Measurements from ENCODE around the gene EXOC2. TPM values are rescaled to one million over a fixed set of nuclear protein-coding genes. Genes with fewer than 3 reads are reported as not detected.

The EXOC2 gene
- polyA plus RNA-seq, 1 experiment = 16.0 TPM

DNA sequence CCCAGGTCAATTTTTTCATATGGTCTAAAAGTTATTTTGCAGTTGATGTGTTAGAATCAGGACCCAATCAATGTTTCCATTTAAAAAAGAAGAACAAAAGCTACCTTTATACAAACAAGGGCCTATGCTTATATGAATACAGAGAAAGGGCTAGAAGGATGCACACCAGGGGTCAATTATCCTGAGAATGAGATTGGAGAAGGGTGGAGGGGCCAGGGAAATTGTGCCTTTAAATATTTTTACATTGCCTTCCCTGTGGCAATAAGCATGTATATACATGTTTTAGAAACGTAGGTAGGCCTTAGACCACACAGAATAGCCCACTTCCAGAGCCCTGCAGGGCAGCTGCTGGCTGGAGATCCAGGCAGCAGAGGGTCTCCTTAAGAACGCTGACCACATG, 12.7 kb downstream of the EXOC2 start:
- no peaks in the 10 kb centered on the region for H3K27me3 ChIP-seq (ENCODE audit: control insufficient read depth, insufficient read depth, low read length)
- TF ChIP-seq, protein P1, sequence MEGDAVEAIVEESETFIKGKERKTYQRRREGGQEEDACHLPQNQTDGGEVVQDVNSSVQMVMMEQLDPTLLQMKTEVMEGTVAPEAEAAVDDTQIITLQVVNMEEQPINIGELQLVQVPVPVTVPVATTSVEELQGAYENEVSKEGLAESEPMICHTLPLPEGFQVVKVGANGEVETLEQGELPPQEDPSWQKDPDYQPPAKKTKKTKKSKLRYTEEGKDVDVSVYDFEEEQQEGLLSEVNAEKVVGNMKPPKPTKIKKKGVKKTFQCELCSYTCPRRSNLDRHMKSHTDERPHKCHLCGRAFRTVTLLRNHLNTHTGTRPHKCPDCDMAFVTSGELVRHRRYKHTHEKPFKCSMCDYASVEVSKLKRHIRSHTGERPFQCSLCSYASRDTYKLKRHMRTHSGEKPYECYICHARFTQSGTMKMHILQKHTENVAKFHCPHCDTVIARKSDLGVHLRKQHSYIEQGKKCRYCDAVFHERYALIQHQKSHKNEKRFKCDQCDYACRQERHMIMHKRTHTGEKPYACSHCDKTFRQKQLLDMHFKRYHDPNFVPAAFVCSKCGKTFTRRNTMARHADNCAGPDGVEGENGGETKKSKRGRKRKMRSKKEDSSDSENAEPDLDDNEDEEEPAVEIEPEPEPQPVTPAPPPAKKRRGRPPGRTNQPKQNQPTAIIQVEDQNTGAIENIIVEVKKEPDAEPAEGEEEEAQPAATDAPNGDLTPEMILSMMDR (IDR thresholded peaks at IDR 0.05; ENCODE audit: insufficient read depth, low read depth, low read length) = no peak
- POLR2A ChIA-PET = no interaction called here
- CTCF ChIA-PET = interaction anchor here (1.9 kb wide), 1 partner anchor 21 kb away, joined by 4 read pairs; no protein-coding TSS in a partner anchor
- H3K36me3 ChIP-seq (ENCODE audit: control insufficient read depth, insufficient read depth, low read length) = no peaks in the 10 kb centered on the region
- H3K4me3 ChIP-seq (ENCODE audit: low read depth, low read length) = no peak overlapping the region
- no peak for DNase-seq (ENCODE audit: low read depth)

DNA sequence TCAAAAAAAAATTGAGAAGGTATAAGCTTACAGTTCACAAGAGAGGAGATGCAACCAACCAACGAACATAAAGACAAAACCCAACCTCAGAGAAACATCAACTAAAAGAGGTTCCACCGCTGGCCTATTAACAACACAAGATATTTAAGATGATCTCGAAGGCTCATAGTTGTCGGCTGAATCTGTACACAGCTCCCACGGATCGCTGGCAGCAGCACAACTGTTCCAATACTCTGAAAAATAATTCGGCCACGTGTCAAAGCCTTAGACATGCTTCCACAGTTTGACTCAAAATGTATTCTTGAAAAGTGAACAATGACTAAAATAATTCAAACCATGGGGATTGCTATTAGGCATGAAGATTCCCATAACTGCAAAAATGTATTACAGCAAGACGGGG, 13.7 kb downstream of the EXOC2 start:
- CTCF ChIA-PET = no interaction called here
- H3K36me3 ChIP-seq (ENCODE audit: control insufficient read depth, insufficient read depth, low read length) = no peaks in the 10 kb centered on the region
- POLR2A ChIA-PET = no interaction called here
- no peak overlapping the region for H3K4me3 ChIP-seq (ENCODE audit: low read depth, low read length)
- TF ChIP-seq, protein P1 (IDR thresholded peaks at IDR 0.05; ENCODE audit: insufficient read depth, low read depth, low read length) = no peak
- no peaks in the 10 kb centered on the region for H3K27me3 ChIP-seq (ENCODE audit: control insufficient read depth, insufficient read depth, low read length)
- no peak for DNase-seq (ENCODE audit: low read depth)

DNA sequence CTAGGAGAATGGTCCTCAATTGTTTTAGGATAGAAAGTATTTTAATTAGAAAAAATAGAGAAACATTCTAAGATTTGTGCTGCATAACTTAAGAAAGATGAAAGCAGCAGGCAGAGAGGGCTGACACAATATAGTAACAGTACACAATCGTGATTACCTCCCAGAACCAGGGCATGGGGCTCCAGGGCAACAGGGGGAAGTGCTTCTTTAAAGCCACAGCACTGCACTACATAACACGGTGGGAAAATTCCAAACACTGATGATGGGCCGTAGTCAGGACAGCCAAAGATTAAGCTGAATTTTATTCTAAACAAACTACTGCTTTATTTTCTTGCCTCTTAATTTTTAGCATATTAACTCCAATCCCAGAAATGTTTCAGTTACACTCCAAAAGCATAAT, 14.4 kb downstream of the EXOC2 start:
- TF ChIP-seq, protein P1 (IDR thresholded peaks at IDR 0.05; ENCODE audit: insufficient read depth, low read depth, low read length) = no peak
- CTCF ChIA-PET = no interaction called here
- no peak overlapping the region for H3K4me3 ChIP-seq (ENCODE audit: low read depth, low read length)
- no peaks in the 10 kb centered on the region for H3K36me3 ChIP-seq (ENCODE audit: control insufficient read depth, insufficient read depth, low read length)
- DNase-seq (ENCODE audit: low read depth) = no peak
- POLR2A ChIA-PET = no interaction called here
- no peaks in the 10 kb centered on the region for H3K27me3 ChIP-seq (ENCODE audit: control insufficient read depth, insufficient read depth, low read length)

DNA sequence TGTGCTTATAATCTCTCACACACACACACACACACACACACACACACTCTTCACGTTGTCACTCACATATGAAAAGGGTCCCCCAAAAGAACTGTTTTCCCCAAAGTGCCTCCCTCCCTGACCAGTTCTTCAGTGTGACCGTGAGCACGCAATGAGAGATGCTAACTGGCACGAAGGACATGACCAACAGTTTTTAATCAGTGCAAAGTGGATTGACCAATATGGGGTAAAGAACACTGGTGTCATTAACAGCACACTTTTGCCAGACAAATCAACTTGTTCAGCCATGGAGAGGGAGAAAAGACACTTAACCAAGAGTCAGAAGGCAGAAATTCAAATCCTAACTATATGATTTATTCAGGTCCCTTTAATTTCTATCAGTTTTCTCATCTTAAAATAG, 15.0 kb downstream of the EXOC2 start:
- H3K4me3 ChIP-seq (ENCODE audit: low read depth, low read length) = no peak overlapping the region
- DNase-seq (ENCODE audit: low read depth) = no peak
- ChIA-PET POLR2A (no interaction called here), CTCF (no interaction called here)
- H3K36me3 ChIP-seq (ENCODE audit: control insufficient read depth, insufficient read depth, low read length) = no peaks in the 10 kb centered on the region
- no peaks in the 10 kb centered on the region for H3K27me3 ChIP-seq (ENCODE audit: control insufficient read depth, insufficient read depth, low read length)
- TF ChIP-seq, protein P1 (IDR thresholded peaks at IDR 0.05; ENCODE audit: insufficient read depth, low read depth, low read length) = no peak

DNA sequence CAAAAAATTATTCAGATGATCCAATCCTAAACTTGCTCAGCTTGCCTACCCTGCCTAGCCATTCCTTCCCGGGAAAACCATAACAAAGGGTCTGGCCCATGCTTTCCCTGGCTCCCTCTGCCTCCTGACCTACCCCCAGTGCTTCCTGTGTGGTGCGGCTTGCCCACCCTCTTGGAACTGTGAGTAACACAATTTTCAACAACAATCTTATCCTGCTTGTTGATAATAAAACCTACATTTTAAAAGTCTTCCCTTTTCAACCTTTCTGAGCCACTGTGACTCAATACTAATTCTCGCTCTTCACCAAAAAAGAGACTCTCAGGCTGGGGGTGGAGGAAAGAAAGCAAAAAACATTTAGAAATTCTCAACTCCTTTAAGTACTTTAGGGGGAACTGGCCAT, 18.0 kb downstream of the EXOC2 start:
- TF ChIP-seq, protein P1 (IDR thresholded peaks at IDR 0.05; ENCODE audit: insufficient read depth, low read depth, low read length) = no peak
- POLR2A ChIA-PET = no interaction called here
- CTCF ChIA-PET = no interaction called here
- Histone ChIP-seq H3K36me3 (ENCODE audit: control insufficient read depth, insufficient read depth, low read length) (no peaks in the 10 kb centered on the region), H3K27me3 (ENCODE audit: control insufficient read depth, insufficient read depth, low read length) (no peaks in the 10 kb centered on the region), H3K4me3 (ENCODE audit: low read depth, low read length) (no peak overlapping the region)
- DNase-seq (ENCODE audit: low read depth) = no peak
